Endothelial cell of umbilical vein (primary cell): ENCODE data around the gene IL22RA2. TPM values are rescaled to one million over a fixed set of nuclear protein-coding genes. Genes with fewer than 3 reads are reported as not detected.

Source experiments
- BruUV-seq: library from RNA; stranded (reverse); fragments of 400-500 nt; replicated peaks from 2 replicates; lab custom pipeline; 2021; lab: Mats Ljungman, UMichigan
- CTCF ChIA-PET: fragments of 300-600, 350-600 bp; sonication (Branson Sonifier 250); formaldehyde crosslinking; loops from one replicate; lab custom pipeline; 2021; ENCODE audit warnings: antibody characterized with exemption, inconsistent platforms; lab: Charles Lee
- POLR2A ChIA-PET: fragments of 300-600, 350-600 bp; sonication (Branson Sonifier 250); formaldehyde crosslinking; loops from one replicate; lab custom pipeline; 2021; ENCODE audit warnings: antibody characterized with exemption, inconsistent platforms; lab: Charles Lee
- DNase-seq: peaks from one replicate; pipeline ENCODE4 v3.0.0-alpha.2; 2011; ENCODE audit warnings: low read depth, low spot score
- FAIRE-seq: peaks from 2 replicates; lab custom pipeline; 2011; peaks lifted over from hg19 to GRCh38; lab: Jason Lieb, UNC
- H2AFZ ChIP-seq: 2 replicates; pipeline ENCODE4 v1.6.0; 2012; ENCODE audit warnings: low read depth, low read length, control low read depth, inconsistent platforms
- H3K27ac ChIP-seq: 2 replicates; pipeline ENCODE4 v1.5.1; 2011; ENCODE audit warnings: low read depth, mild to moderate bottlenecking, control low read depth, low read length, moderate library complexity; ENCODE audit not compliant: insufficient read depth
- H3K27me3 ChIP-seq, 2 experiments: 2 replicates each; pipeline versions ENCODE4 v1.6.0 to v1.6.1; 2011; ENCODE audit warnings: low read length in 2 of 2, mixed read lengths in 1 of 2; ENCODE audit not compliant: control insufficient read depth in 2 of 2, insufficient read depth in 2 of 2
- H3K36me3 ChIP-seq, 2 experiments: 2 replicates in 1 of 2; 3 replicates in 1 of 2; pipeline ENCODE4 v1.5.1; 2011; ENCODE audit warnings: low read length in 2 of 2, mild to moderate bottlenecking in 1 of 2, moderate library complexity in 1 of 2; ENCODE audit not compliant: control insufficient read depth in 2 of 2, insufficient read depth in 2 of 2; ENCODE audit errors: extremely low read depth in 1 of 2
- H3K4me1 ChIP-seq: 3 replicates; pipeline ENCODE4 v1.5.1; 2011; ENCODE audit warnings: mild to moderate bottlenecking, low read length; ENCODE audit not compliant: control insufficient read depth, insufficient read depth; ENCODE audit errors: extremely low read depth
- H3K4me2 ChIP-seq: 2 replicates; pipeline ENCODE4 v1.6.1; 2011; ENCODE audit warnings: low read length, control low read depth, mixed read lengths; ENCODE audit not compliant: insufficient read depth
- H3K4me3 ChIP-seq, 3 experiments: fragments of 200-600 bp in 1 of 3; sonication (generic), shearing (Covaris generic) in 1 of 3; replicated peaks in 1 of 3; 2 replicates each; pipeline ENCODE4 v1.5.1; 2011 to 2016; ENCODE audit warnings: control low read depth in 3 of 3, low read length in 3 of 3, mild to moderate bottlenecking in 2 of 3, inconsistent platforms in 1 of 3, low read depth in 1 of 3, moderate library complexity in 1 of 3; ENCODE audit not compliant: insufficient read depth in 1 of 3
- H3K79me2 ChIP-seq: 2 replicates; pipeline ENCODE4 v1.6.0; 2012; ENCODE audit warnings: low read length, inconsistent platforms; ENCODE audit not compliant: control insufficient read depth, insufficient read depth
- H3K9ac ChIP-seq: replicated peaks from 2 replicates; pipeline ENCODE3; 2011; ENCODE audit warnings: low read length, control low read depth; ENCODE audit not compliant: insufficient read depth; ENCODE audit errors: extremely low read depth
- H3K9me1 ChIP-seq: replicated peaks from 3 replicates; pipeline ENCODE4 v1.6.0; 2011; ENCODE audit warnings: mild to moderate bottlenecking, low read length; ENCODE audit not compliant: control insufficient read depth, insufficient read depth; ENCODE audit errors: extremely low read depth
- H3K9me3 ChIP-seq: replicated peaks from 2 replicates; pipeline ENCODE4 v1.5.1; 2012; ENCODE audit warnings: low read length, inconsistent platforms; ENCODE audit not compliant: control insufficient read depth, insufficient read depth
- H4K20me1 ChIP-seq: replicated peaks from 2 replicates; pipeline ENCODE3; 2011; ENCODE audit warnings: mild to moderate bottlenecking, low read length; ENCODE audit not compliant: control insufficient read depth, insufficient read depth; ENCODE audit errors: extremely low read depth
- CTCF ChIP-seq, 2 donors: IDR thresholded peaks; 1 replicate in 1 of 2; 2 replicates in 1 of 2; pipeline ENCODE4 v1.5.1; 2011; ENCODE audit warnings: low read length in 2 of 2, mild to moderate bottlenecking in 2 of 2, moderate library complexity in 2 of 2, control low read depth in 1 of 2, inconsistent platforms in 1 of 2, low read depth in 1 of 2; ENCODE audit not compliant: insufficient read depth in 1 of 2; ENCODE audit errors: extremely low read depth in 1 of 2
- EZH2 ChIP-seq: IDR thresholded peaks from 2 replicates; pipeline ENCODE4 v1.6.1; 2012; ENCODE audit warnings: borderline replicate concordance, low read depth, mild to moderate bottlenecking, moderate library complexity, low read length, inconsistent platforms; ENCODE audit not compliant: severe bottlenecking
- FOS ChIP-seq: IDR thresholded peaks from 2 replicates; pipeline ENCODE4 v1.6.1; 2011; ENCODE audit warnings: mild to moderate bottlenecking, low read length, moderate library complexity, borderline replicate concordance; ENCODE audit not compliant: insufficient read depth
- GATA2 ChIP-seq: IDR thresholded peaks from 2 replicates; pipeline ENCODE4 v1.7.0; 2011; ENCODE audit warnings: low read depth, mild to moderate bottlenecking, moderate library complexity, mixed read lengths, low read length; ENCODE audit not compliant: insufficient read length, insufficient read depth
- JUN ChIP-seq: IDR thresholded peaks from 2 replicates; pipeline ENCODE4 v1.6.1; 2011; ENCODE audit warnings: borderline replicate concordance, low read depth; ENCODE audit not compliant: insufficient read length, insufficient read depth
- MAX ChIP-seq: IDR thresholded peaks from 2 replicates; pipeline ENCODE4 v1.6.1; 2011; ENCODE audit not compliant: insufficient read depth, insufficient read length
- MYC ChIP-seq: IDR thresholded peaks from one replicate; pipeline ENCODE4 v1.6.1; 2011; ENCODE audit warnings: mild to moderate bottlenecking, low read depth, low read length
- POLR2A ChIP-seq: IDR thresholded peaks from 2 replicates; pipeline ENCODE4 v1.6.1; 2012; ENCODE audit warnings: low read depth, mild to moderate bottlenecking, control low read depth, low read length
- POLR2AphosphoS5 ChIP-seq: IDR thresholded peaks from 2 replicates; pipeline ENCODE4 v1.6.1; 2012; ENCODE audit warnings: low read depth, mild to moderate bottlenecking, control low read depth, low read length, moderate library complexity; ENCODE audit not compliant: insufficient read depth
- dilution Hi-C: fragments of 300-500 bp; cut with MboI; formaldehyde crosslinking; loops from one replicate; pipeline ENCODE4 v1.15.0; 2019; ENCODE audit warnings: low sequenced_read_pairs; ENCODE audit not compliant: extremely low pct_ligation_motif_present
- intact Hi-C: fragments of 100-400 bp; cut with micrococcal nuclease; formaldehyde crosslinking; loops from one replicate; pipeline ENCODE4 v1.10.0; 2022
- polyA plus RNA-seq, 4 experiments: library from polyadenylated mRNA; depleted of rRNA in 3 of 4; stranded (reverse) in 3 of 4; unstranded in 1 of 4; fragments of >200 nt; gene quantifications; 2 replicates each; pipeline versions ENCODE4 v1.2.1 to v1.2.3, GENCODE V29; 2011 to 2012; ENCODE audit warnings: missing spikeins in 1 of 4
- total RNA-seq: library from RNA; stranded (reverse); gene quantifications from 2 replicates; pipeline ENCODE4 v1.2.3, GENCODE V29; 2021

Gene IL22RA2
- total and polyA plus RNA-seq, 2 donors (not counting 3 experiments of a cell fraction or from before 2014, with no cell fraction given) = not detected

GRCh38 chr6:137123078-137123477 lies 50.4 kb downstream of the IL22RA2 start:
- no peak for FAIRE-seq
- ChIA-PET POLR2A (no interaction called here), CTCF (no interaction called here)
- no peaks in the 10 kb centered on the region for H3K9me1 ChIP-seq
- H3K36me3 ChIP-seq = no peaks in the 10 kb centered on the region
- no peaks in the 10 kb centered on the region for H3K27me3 ChIP-seq
- no peaks in the 10 kb centered on the region for H3K4me1 ChIP-seq
- H3K9me3 ChIP-seq = no peaks in the 10 kb centered on the region
- TF ChIP-seq MYC = no peak
- TF ChIP-seq POLR2A = no peak
- no peak for TF ChIP-seq JUN
- no peak for TF ChIP-seq MAX
- TF ChIP-seq EZH2 = no peak
- TF ChIP-seq CTCF (IDR thresholded peaks at IDR 0.05; ENCODE audit: extremely low read depth in 1 of 2, insufficient read depth in 1 of 2, low read depth in 1 of 2, low read length in 2 of 2) = no peak
- no peak for TF ChIP-seq GATA2
- TF ChIP-seq POLR2AphosphoS5 = no peak
- TF ChIP-seq FOS = no peak
- BruUV-seq = no TSS peak
- no peak overlapping the region for H2AFZ ChIP-seq
- no peaks in the 10 kb centered on the region for H4K20me1 ChIP-seq
- H3K4me3 ChIP-seq = no peak overlapping the region
- dilution Hi-C loops (no loop called here), intact Hi-C loops (no loop called here)
- no peak overlapping the region for H3K9ac ChIP-seq
- no peak overlapping the region for H3K4me2 ChIP-seq
- no peaks in the 10 kb centered on the region for H3K79me2 ChIP-seq
- no peak for DNase-seq
- no peak overlapping the region for H3K27ac ChIP-seq
